Endothelial cell of umbilical vein (primary cell): ENCODE results near the gene TDRKH. TPM values are rescaled to one million over a fixed set of nuclear protein-coding genes. Genes with fewer than 3 reads are reported as not detected.

ENCODE experiments used
- BruUV-seq: library from RNA; stranded (reverse); fragments of 400-500 nt; replicated peaks from 2 replicates; lab custom pipeline; 2021; lab: Mats Ljungman, UMichigan
- CTCF ChIA-PET: fragments of 300-600, 350-600 bp; sonication (Branson Sonifier 250); formaldehyde crosslinking; loops from one replicate; lab custom pipeline; 2021; ENCODE audit warnings: antibody characterized with exemption, inconsistent platforms; lab: Charles Lee
- POLR2A ChIA-PET: fragments of 300-600, 350-600 bp; sonication (Branson Sonifier 250); formaldehyde crosslinking; loops from one replicate; lab custom pipeline; 2021; ENCODE audit warnings: antibody characterized with exemption, inconsistent platforms; lab: Charles Lee
- DNase-seq: peaks from one replicate; pipeline ENCODE4 v3.0.0-alpha.2; 2011; ENCODE audit warnings: low read depth, low spot score
- FAIRE-seq: peaks from 2 replicates; lab custom pipeline; 2011; peaks lifted over from hg19 to GRCh38; lab: Jason Lieb, UNC
- H2AFZ ChIP-seq: 2 replicates; pipeline ENCODE4 v1.6.0; 2012; ENCODE audit warnings: low read depth, low read length, control low read depth, inconsistent platforms
- H3K27ac ChIP-seq: 2 replicates; pipeline ENCODE4 v1.5.1; 2011; ENCODE audit warnings: low read depth, mild to moderate bottlenecking, control low read depth, low read length, moderate library complexity; ENCODE audit not compliant: insufficient read depth
- H3K27me3 ChIP-seq, 2 experiments: 2 replicates each; pipeline versions ENCODE4 v1.6.0 to v1.6.1; 2011; ENCODE audit warnings: low read length in 2 of 2, mixed read lengths in 1 of 2; ENCODE audit not compliant: control insufficient read depth in 2 of 2, insufficient read depth in 2 of 2
- H3K36me3 ChIP-seq, 2 experiments: 2 replicates in 1 of 2; 3 replicates in 1 of 2; pipeline ENCODE4 v1.5.1; 2011; ENCODE audit warnings: low read length in 2 of 2, mild to moderate bottlenecking in 1 of 2, moderate library complexity in 1 of 2; ENCODE audit not compliant: control insufficient read depth in 2 of 2, insufficient read depth in 2 of 2; ENCODE audit errors: extremely low read depth in 1 of 2
- H3K4me1 ChIP-seq: 3 replicates; pipeline ENCODE4 v1.5.1; 2011; ENCODE audit warnings: mild to moderate bottlenecking, low read length; ENCODE audit not compliant: control insufficient read depth, insufficient read depth; ENCODE audit errors: extremely low read depth
- H3K4me2 ChIP-seq: 2 replicates; pipeline ENCODE4 v1.6.1; 2011; ENCODE audit warnings: low read length, control low read depth, mixed read lengths; ENCODE audit not compliant: insufficient read depth
- H3K4me3 ChIP-seq, 3 experiments: fragments of 200-600 bp in 1 of 3; sonication (generic), shearing (Covaris generic) in 1 of 3; replicated peaks in 1 of 3; 2 replicates each; pipeline ENCODE4 v1.5.1; 2011 to 2016; ENCODE audit warnings: control low read depth in 3 of 3, low read length in 3 of 3, mild to moderate bottlenecking in 2 of 3, inconsistent platforms in 1 of 3, low read depth in 1 of 3, moderate library complexity in 1 of 3; ENCODE audit not compliant: insufficient read depth in 1 of 3
- H3K79me2 ChIP-seq: 2 replicates; pipeline ENCODE4 v1.6.0; 2012; ENCODE audit warnings: low read length, inconsistent platforms; ENCODE audit not compliant: control insufficient read depth, insufficient read depth
- H3K9ac ChIP-seq: replicated peaks from 2 replicates; pipeline ENCODE3; 2011; ENCODE audit warnings: low read length, control low read depth; ENCODE audit not compliant: insufficient read depth; ENCODE audit errors: extremely low read depth
- H3K9me1 ChIP-seq: replicated peaks from 3 replicates; pipeline ENCODE4 v1.6.0; 2011; ENCODE audit warnings: mild to moderate bottlenecking, low read length; ENCODE audit not compliant: control insufficient read depth, insufficient read depth; ENCODE audit errors: extremely low read depth
- H3K9me3 ChIP-seq: replicated peaks from 2 replicates; pipeline ENCODE4 v1.5.1; 2012; ENCODE audit warnings: low read length, inconsistent platforms; ENCODE audit not compliant: control insufficient read depth, insufficient read depth
- H4K20me1 ChIP-seq: replicated peaks from 2 replicates; pipeline ENCODE3; 2011; ENCODE audit warnings: mild to moderate bottlenecking, low read length; ENCODE audit not compliant: control insufficient read depth, insufficient read depth; ENCODE audit errors: extremely low read depth
- CTCF ChIP-seq, 2 donors: IDR thresholded peaks; 1 replicate in 1 of 2; 2 replicates in 1 of 2; pipeline ENCODE4 v1.5.1; 2011; ENCODE audit warnings: low read length in 2 of 2, mild to moderate bottlenecking in 2 of 2, moderate library complexity in 2 of 2, control low read depth in 1 of 2, inconsistent platforms in 1 of 2, low read depth in 1 of 2; ENCODE audit not compliant: insufficient read depth in 1 of 2; ENCODE audit errors: extremely low read depth in 1 of 2
- EZH2 ChIP-seq: IDR thresholded peaks from 2 replicates; pipeline ENCODE4 v1.6.1; 2012; ENCODE audit warnings: borderline replicate concordance, low read depth, mild to moderate bottlenecking, moderate library complexity, low read length, inconsistent platforms; ENCODE audit not compliant: severe bottlenecking
- FOS ChIP-seq: IDR thresholded peaks from 2 replicates; pipeline ENCODE4 v1.6.1; 2011; ENCODE audit warnings: mild to moderate bottlenecking, low read length, moderate library complexity, borderline replicate concordance; ENCODE audit not compliant: insufficient read depth
- GATA2 ChIP-seq: IDR thresholded peaks from 2 replicates; pipeline ENCODE4 v1.7.0; 2011; ENCODE audit warnings: low read depth, mild to moderate bottlenecking, moderate library complexity, mixed read lengths, low read length; ENCODE audit not compliant: insufficient read length, insufficient read depth
- JUN ChIP-seq: IDR thresholded peaks from 2 replicates; pipeline ENCODE4 v1.6.1; 2011; ENCODE audit warnings: borderline replicate concordance, low read depth; ENCODE audit not compliant: insufficient read length, insufficient read depth
- MAX ChIP-seq: IDR thresholded peaks from 2 replicates; pipeline ENCODE4 v1.6.1; 2011; ENCODE audit not compliant: insufficient read depth, insufficient read length
- MYC ChIP-seq: IDR thresholded peaks from one replicate; pipeline ENCODE4 v1.6.1; 2011; ENCODE audit warnings: mild to moderate bottlenecking, low read depth, low read length
- POLR2A ChIP-seq: IDR thresholded peaks from 2 replicates; pipeline ENCODE4 v1.6.1; 2012; ENCODE audit warnings: low read depth, mild to moderate bottlenecking, control low read depth, low read length
- POLR2AphosphoS5 ChIP-seq: IDR thresholded peaks from 2 replicates; pipeline ENCODE4 v1.6.1; 2012; ENCODE audit warnings: low read depth, mild to moderate bottlenecking, control low read depth, low read length, moderate library complexity; ENCODE audit not compliant: insufficient read depth
- dilution Hi-C: fragments of 300-500 bp; cut with MboI; formaldehyde crosslinking; loops from one replicate; pipeline ENCODE4 v1.15.0; 2019; ENCODE audit warnings: low sequenced_read_pairs; ENCODE audit not compliant: extremely low pct_ligation_motif_present
- intact Hi-C: fragments of 100-400 bp; cut with micrococcal nuclease; formaldehyde crosslinking; loops from one replicate; pipeline ENCODE4 v1.10.0; 2022
- polyA plus RNA-seq, 4 experiments: library from polyadenylated mRNA; depleted of rRNA in 3 of 4; stranded (reverse) in 3 of 4; unstranded in 1 of 4; fragments of >200 nt; gene quantifications; 2 replicates each; pipeline versions ENCODE4 v1.2.1 to v1.2.3, GENCODE V29; 2011 to 2012; ENCODE audit warnings: missing spikeins in 1 of 4
- total RNA-seq: library from RNA; stranded (reverse); gene quantifications from 2 replicates; pipeline ENCODE4 v1.2.3, GENCODE V29; 2021

TDRKH gene
- total and polyA plus RNA-seq, 2 donors (not counting 3 experiments of a cell fraction or from before 2014, with no cell fraction given), result 3.9 to 9.6 TPM

GRCh38 chr1:151815716-151816327 lies 25.5 kb upstream of the TDRKH start:
- no peaks in the 10 kb centered on the region for H4K20me1 ChIP-seq
- H3K9me3 ChIP-seq, result no peaks in the 10 kb centered on the region
- no peak overlapping the region for H3K4me2 ChIP-seq
- intact Hi-C loops (no loop called here), dilution Hi-C loops (no loop called here)
- ChIA-PET POLR2A (no interaction called here), CTCF (no interaction called here)
- TF ChIP-seq POLR2A, result no peak
- TF ChIP-seq POLR2AphosphoS5, result no peak
- no peak for TF ChIP-seq MYC
- TF ChIP-seq FOS, result no peak
- no peak for TF ChIP-seq CTCF (IDR thresholded peaks at IDR 0.05; ENCODE audit: extremely low read depth in 1 of 2, insufficient read depth in 1 of 2, low read depth in 1 of 2, low read length in 2 of 2)
- TF ChIP-seq MAX, result no peak
- TF ChIP-seq GATA2, result no peak
- TF ChIP-seq JUN, result no peak
- no peak for TF ChIP-seq EZH2
- no peaks in the 10 kb centered on the region for H3K4me1 ChIP-seq
- no peak overlapping the region for H3K27ac ChIP-seq
- no TSS peak for BruUV-seq
- no peak overlapping the region for H3K9ac ChIP-seq
- H2AFZ ChIP-seq, result no peak overlapping the region
- no peaks in the 10 kb centered on the region for H3K36me3 ChIP-seq
- H3K27me3 ChIP-seq, result peaks cover 0 to 3% of the 10 kb centered on the region in 2 experiments
- no peaks in the 10 kb centered on the region for H3K79me2 ChIP-seq
- no peaks in the 10 kb centered on the region for H3K9me1 ChIP-seq
- no peak overlapping the region for H3K4me3 ChIP-seq
- FAIRE-seq (no peak), DNase-seq (no peak)
